DND-41 (cell line): ENCODE results near the gene LMLN.

Experiments
- ATAC-seq: fragments of 200-7000 bp; cut with Tn5 transposase; 3 replicates; pipeline ENCODE4 v1.9.1; 2021; ENCODE audit warnings: low read depth; ENCODE audit not compliant: insufficient read depth
- DNase-seq: peaks from one replicate; pipeline ENCODE4 v3.0.0-alpha.2; 2020
- H2AFZ ChIP-seq: 2 replicates; pipeline ENCODE4 v1.6.0; 2012; ENCODE audit warnings: low read depth, low read length
- H3K27ac ChIP-seq: 2 replicates; pipeline ENCODE4 v1.5.1; 2012; ENCODE audit warnings: low read length, inconsistent platforms
- H3K27me3 ChIP-seq: fragments of 200-600 bp; sonication (generic); 2 replicates; pipeline ENCODE4 v1.6.0; 2012; ENCODE audit warnings: low read length, mild to moderate bottlenecking, inconsistent platforms; ENCODE audit not compliant: insufficient read depth, poor library complexity
- H3K36me3 ChIP-seq: 2 replicates; pipeline ENCODE4 v1.5.1; 2012; ENCODE audit warnings: low read length, inconsistent platforms; ENCODE audit not compliant: insufficient read depth
- H3K4me1 ChIP-seq: 2 replicates; pipeline ENCODE4 v1.5.1; 2012; ENCODE audit warnings: mild to moderate bottlenecking, low read length; ENCODE audit not compliant: insufficient read depth
- H3K4me2 ChIP-seq: 2 replicates; pipeline ENCODE4 v1.6.0; 2012; ENCODE audit warnings: mild to moderate bottlenecking, moderate library complexity, low read length, inconsistent platforms; ENCODE audit not compliant: insufficient read depth
- H3K4me3 ChIP-seq, 2 experiments: fragments of 200-600 bp in 1 of 2; shearing (Covaris generic) in 1 of 2; 2 replicates each; pipeline ENCODE4 v1.5.1; 2012 to 2016; ENCODE audit warnings: inconsistent platforms in 2 of 2, low read length in 2 of 2, mild to moderate bottlenecking in 2 of 2, low read depth in 1 of 2, moderate library complexity in 1 of 2
- H3K79me2 ChIP-seq: 2 replicates; pipeline ENCODE4 v1.6.0; 2012; ENCODE audit warnings: low read length, inconsistent platforms; ENCODE audit not compliant: insufficient read depth
- H3K9ac ChIP-seq: 2 replicates; pipeline ENCODE4 v1.6.0; 2012; ENCODE audit warnings: low read depth, mild to moderate bottlenecking, inconsistent platforms, low read length, moderate library complexity
- H3K9me3 ChIP-seq: 2 replicates; pipeline ENCODE4 v1.5.1; 2012; ENCODE audit warnings: low read length, moderate library complexity, mild to moderate bottlenecking, inconsistent platforms; ENCODE audit not compliant: insufficient read depth, severe bottlenecking
- H4K20me1 ChIP-seq: 2 replicates; pipeline ENCODE4 v1.6.0; 2012; ENCODE audit warnings: low read length; ENCODE audit not compliant: insufficient read depth
- CTCF ChIP-seq: IDR thresholded peaks from 2 replicates; pipeline ENCODE4 v1.5.1; 2012; ENCODE audit warnings: borderline replicate concordance, low read length, moderate library complexity, mild to moderate bottlenecking; ENCODE audit not compliant: poor library complexity, severe bottlenecking; ENCODE audit errors: extremely low read depth
- EZH2 ChIP-seq: IDR thresholded peaks from 3 replicates; pipeline ENCODE4 v1.6.1; 2012; ENCODE audit warnings: borderline replicate concordance, low read depth, mild to moderate bottlenecking, moderate library complexity, low read length, inconsistent platforms; ENCODE audit not compliant: severe bottlenecking

LMLN gene

DNA sequence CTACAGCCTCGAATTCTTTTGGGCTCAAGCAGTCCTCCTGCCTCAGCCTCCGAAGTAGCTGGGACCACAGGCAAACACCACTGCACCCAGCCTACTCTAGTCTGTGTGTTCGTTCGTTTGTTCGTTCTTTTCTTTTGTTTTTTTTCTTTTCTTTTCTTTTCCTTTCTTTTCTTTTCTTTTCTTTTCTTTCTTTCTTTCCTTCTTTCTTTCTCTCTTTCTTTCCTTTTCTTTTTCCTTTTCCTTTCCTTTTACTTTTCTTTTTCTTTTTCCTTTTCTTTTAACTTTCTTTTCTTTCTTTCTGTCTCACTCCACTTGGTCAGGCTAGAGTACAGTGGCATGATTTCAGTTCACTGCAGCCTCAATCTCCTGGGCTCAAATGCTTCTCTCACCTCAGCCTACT lies 36.8 kb downstream of the LMLN start:
- TF ChIP-seq EZH2 (no peak), CTCF (no peak)
- H3K27ac ChIP-seq, result no peak overlapping the region
- no peaks in the 10 kb centered on the region for H3K4me1 ChIP-seq
- H3K36me3 ChIP-seq, result no peaks in the 10 kb centered on the region
- H2AFZ ChIP-seq, result no peak overlapping the region
- no peaks in the 10 kb centered on the region for H4K20me1 ChIP-seq
- H3K79me2 ChIP-seq, result no peaks in the 10 kb centered on the region
- ATAC-seq (no peak), DNase-seq (no peak)
- H3K9me3 ChIP-seq, result no peaks in the 10 kb centered on the region
- H3K4me3 ChIP-seq, result no peak overlapping the region
- no peak overlapping the region for H3K4me2 ChIP-seq
- H3K9ac ChIP-seq, result no peak overlapping the region
- H3K27me3 ChIP-seq, result no peaks in the 10 kb centered on the region

- Histone ChIP-seq H3K27ac (no peak overlapping the region), H3K36me3 (no peaks in the 10 kb centered on the region), H3K79me2 (no peaks in the 10 kb centered on the region), H3K4me1 (no peaks in the 10 kb centered on the region), H3K27me3 (no peaks in the 10 kb centered on the region), H3K4me3 (no peak overlapping the region), H4K20me1 (no peaks in the 10 kb centered on the region), H3K4me2 (no peak overlapping the region), H2AFZ (no peak overlapping the region), H3K9ac (no peak overlapping the region), H3K9me3 (no peaks in the 10 kb centered on the region)
- TF ChIP-seq EZH2 (no peak), CTCF (no peak)
- ATAC-seq, result no peak
- no peak for DNase-seq
Measured at GRCh38 chr3:197997936-197998335, 37.9 kb downstream of the LMLN start.

DNA sequence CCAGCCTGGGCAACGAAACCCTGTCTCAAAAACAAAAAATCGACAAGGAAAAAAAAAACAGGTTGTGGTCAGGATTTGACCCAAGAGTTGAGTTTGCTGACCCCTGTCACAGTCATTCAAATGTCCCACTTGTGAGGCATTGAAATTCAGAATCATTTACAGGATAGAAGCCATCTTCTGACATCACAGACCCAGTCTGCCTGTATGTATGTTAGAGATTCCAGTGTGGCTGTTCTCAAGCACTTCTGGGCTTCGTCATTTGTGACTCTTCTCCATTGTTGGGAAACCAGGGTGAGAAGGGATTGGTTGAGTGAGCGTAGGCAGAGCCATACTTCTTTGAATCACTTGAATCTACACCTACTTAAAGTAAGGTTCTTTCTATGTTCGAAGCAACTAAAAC lies 57.1 kb downstream of the LMLN start:
- Histone ChIP-seq H3K4me3 (no peak overlapping the region), H3K27me3 (no peaks in the 10 kb centered on the region), H2AFZ (no peak overlapping the region), H3K27ac (no peak overlapping the region), H3K9me3 (no peaks in the 10 kb centered on the region), H3K4me1 (no peaks in the 10 kb centered on the region), H3K4me2 (no peak overlapping the region), H3K9ac (no peak overlapping the region), H3K36me3 (no peaks in the 10 kb centered on the region), H3K79me2 (no peaks in the 10 kb centered on the region), H4K20me1 (no peaks in the 10 kb centered on the region)
- DNase-seq, result no peak
- TF ChIP-seq EZH2 (no peak), CTCF (no peak)
- no peak for ATAC-seq

DNA sequence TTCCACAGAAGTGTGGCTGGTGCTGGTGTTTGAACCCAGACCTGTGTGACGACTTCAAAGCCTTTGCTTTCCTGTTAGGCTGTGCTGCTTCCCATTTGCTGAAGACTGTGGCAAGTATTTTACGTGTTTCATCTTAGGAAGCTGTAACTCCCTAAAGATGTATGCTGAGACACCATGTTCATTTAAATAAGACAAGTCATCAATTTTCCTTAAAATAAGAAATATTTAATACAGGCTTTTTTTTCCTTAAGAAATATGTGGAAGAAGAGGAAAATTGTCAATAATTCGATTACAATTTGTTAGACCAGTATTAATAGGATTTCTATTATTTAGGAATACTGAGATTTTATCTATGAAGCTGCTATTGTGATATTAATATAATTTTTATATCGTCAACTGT lies 58.4 kb downstream of the LMLN start:
- Histone ChIP-seq H3K27me3 (no peaks in the 10 kb centered on the region), H4K20me1 (no peaks in the 10 kb centered on the region), H3K79me2 (no peaks in the 10 kb centered on the region), H3K4me2 (no peak overlapping the region), H3K36me3 (no peaks in the 10 kb centered on the region), H3K9me3 (no peaks in the 10 kb centered on the region), H3K4me1 (no peaks in the 10 kb centered on the region), H3K27ac (no peak overlapping the region), H2AFZ (no peak overlapping the region), H3K4me3 (no peak overlapping the region), H3K9ac (no peak overlapping the region)
- TF ChIP-seq CTCF, result no peak
- TF ChIP-seq EZH2, result no peak
- ATAC-seq, result no peak
- no peak for DNase-seq
